OCI-LY7 (cell line): Measurements from ENCODE around the gene DLX5. TPM values are rescaled to one million over a fixed set of nuclear protein-coding genes. Genes with fewer than 3 reads are reported as not detected.

Source experiments
- BruUV-seq: library from RNA; stranded (reverse); fragments of 400-500 nt; replicated peaks from 2 replicates; lab custom pipeline; 2021; lab: Mats Ljungman, UMichigan
- CTCF ChIA-PET: fragments of 300-600 bp; sonication (Branson Sonifier 250); formaldehyde crosslinking; loops from one replicate; lab custom pipeline; 2022; ENCODE audit warnings: antibody characterized with exemption; ENCODE audit not compliant: unreplicated experiment; lab: Charles Lee
- POLR2A ChIA-PET: fragments of 300-600 bp; sonication (Branson Sonifier 250); formaldehyde crosslinking; loops from one replicate; lab custom pipeline; 2022; ENCODE audit warnings: antibody characterized with exemption; lab: Charles Lee
- DNase-seq: peaks from one replicate; pipeline ENCODE4 v3.0.0-alpha.2; 2015; ENCODE audit warnings: low spot score
- H2AFZ ChIP-seq: fragments of 200-600 bp; sonication (generic), shearing (Covaris generic); 2 replicates; pipeline ENCODE4 v1.6.1; 2014; ENCODE audit warnings: mild to moderate bottlenecking, antibody characterized with exemption, low read length, moderate library complexity
- H3K27ac ChIP-seq: fragments of 200-600 bp; sonication (generic); 2 replicates; pipeline ENCODE4 v1.5.1; 2014; ENCODE audit warnings: mixed run types, low read depth, mild to moderate bottlenecking, moderate library complexity, low read length, inconsistent platforms; ENCODE audit not compliant: poor library complexity, severe bottlenecking
- H3K36me3 ChIP-seq: fragments of 200-600 bp; sonication (generic); 2 replicates; pipeline ENCODE4 v1.6.1; 2014; ENCODE audit warnings: mild to moderate bottlenecking, antibody characterized with exemption, low read length, moderate library complexity, mixed read lengths; ENCODE audit not compliant: insufficient read depth
- H3K4me1 ChIP-seq: fragments of 200-600 bp; sonication (generic); 2 replicates; pipeline ENCODE4 v1.5.1; 2014; ENCODE audit warnings: mild to moderate bottlenecking, low read length; ENCODE audit not compliant: insufficient read depth, poor library complexity, severe bottlenecking
- H3K4me2 ChIP-seq: fragments of 200-600 bp; sonication (generic); 2 replicates; pipeline ENCODE4 v1.6.1; 2014; ENCODE audit warnings: mild to moderate bottlenecking, low read length
- H3K4me3 ChIP-seq: fragments of 200-600 bp; sonication (generic); 2 replicates; pipeline ENCODE4 v1.5.1; 2014; ENCODE audit warnings: mild to moderate bottlenecking, low read depth, low read length; ENCODE audit not compliant: poor library complexity, severe bottlenecking
- H3K79me2 ChIP-seq: fragments of 200-600 bp; sonication (generic); 2 replicates; pipeline ENCODE4 v1.6.1; 2016; ENCODE audit warnings: low read depth, mild to moderate bottlenecking, low read length, moderate library complexity, mixed read lengths; ENCODE audit not compliant: insufficient read depth
- H3K9me2 ChIP-seq: fragments of 200-600 bp; sonication (generic); 2 replicates; pipeline ENCODE4 v1.6.1; 2016; ENCODE audit warnings: mild to moderate bottlenecking, low read length, mixed read lengths; ENCODE audit not compliant: insufficient read depth
- H3K9me3 ChIP-seq: fragments of 200-600 bp; sonication (generic); 2 replicates; pipeline ENCODE4 v1.6.1; 2014; ENCODE audit warnings: mild to moderate bottlenecking, mixed run types, low read length, mixed read lengths
- H4K20me1 ChIP-seq: fragments of 200-600 bp; sonication (generic); 2 replicates; pipeline ENCODE4 v1.6.1; 2014; ENCODE audit warnings: mild to moderate bottlenecking, antibody characterized with exemption, low read length, moderate library complexity, mixed read lengths; ENCODE audit not compliant: insufficient read depth
- EZH2phosphoT487 ChIP-seq: fragments of 200-600 bp; sonication (generic); IDR thresholded peaks from 2 replicates; pipeline ENCODE4 v1.6.1; 2018; ENCODE audit warnings: low read depth, borderline replicate concordance, mild to moderate bottlenecking, mixed run types, antibody characterized with exemption, low read length, moderate library complexity, mixed read lengths
- intact Hi-C: fragments of 100-400 bp; cut with micrococcal nuclease; formaldehyde crosslinking; loops from one replicate; pipeline ENCODE4 v1.10.0; 2022; ENCODE audit not compliant: unreplicated experiment
- total RNA-seq, 2 experiments: library from RNA; depleted of rRNA in 1 of 2; stranded (reverse); fragments of >200 nt in 1 of 2; shearing (Covaris generic) in 1 of 2; gene quantifications; 2 replicates each; pipeline ENCODE4 v1.2.3, GENCODE V29; 2014 to 2022
- TF ChIP-seq, protein P1 (sequence below): fragments of 200-600 bp; sonication (generic); conservative IDR thresholded peaks from 2 replicates; pipeline ENCODE4 v1.5.1; 2014; ENCODE audit warnings: mild to moderate bottlenecking, antibody characterized with exemption, low read length, moderate library complexity, mixed read lengths

Gene DLX5
- total RNA-seq, 2 experiments from 2014 or later: not detected

DNA sequence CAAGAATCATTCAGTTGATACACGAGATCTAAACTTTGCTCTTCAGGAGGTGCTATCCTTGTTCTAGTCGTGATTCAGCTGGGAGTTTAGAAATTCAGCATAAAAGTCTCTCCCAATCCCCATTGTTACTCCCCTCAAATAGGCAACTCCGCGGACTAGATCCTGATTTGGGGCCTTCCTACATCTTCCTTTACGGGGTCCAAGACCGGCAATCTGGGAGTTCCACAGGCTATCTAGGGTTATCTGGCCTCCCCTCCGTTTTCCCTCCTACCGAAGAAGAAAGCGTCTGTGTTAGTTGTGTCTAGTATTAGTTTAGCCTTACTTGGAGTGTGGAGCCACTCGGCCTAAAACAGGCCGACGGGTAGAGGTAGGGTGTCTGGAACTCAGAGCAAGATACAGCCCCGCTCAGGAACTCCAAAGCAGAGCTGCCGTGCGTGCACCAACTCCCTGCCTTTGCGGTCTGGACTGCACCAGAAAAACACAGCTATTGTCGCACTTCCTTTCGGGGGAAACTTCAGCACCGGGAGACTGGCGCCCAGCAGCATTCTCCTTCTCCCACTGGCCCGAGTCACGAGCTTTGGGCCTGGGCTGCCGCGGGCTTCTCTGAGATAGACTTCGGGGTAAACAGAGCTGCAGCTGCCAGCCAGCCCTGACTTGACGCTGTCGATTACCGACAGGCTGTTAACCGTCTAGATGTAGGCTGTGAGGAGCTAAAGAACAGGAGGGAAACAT is 1.5 kb upstream of the DLX5 start:
- no TSS peak for BruUV-seq
- ChIA-PET CTCF (no interaction called here), POLR2A (interaction anchor here (0.6 kb wide), 1 partner anchor 47 kb away, joined by 3 read pairs; no protein-coding TSS in a partner anchor)
- intact Hi-C loops: loop anchor here (2.0 kb wide), 1 partner anchor 951 kb away; no protein-coding TSS in a partner anchor
- Histone ChIP-seq H3K4me1 (no peaks in the 10 kb centered on the region), H3K9me2 (no peaks in the 10 kb centered on the region), H3K36me3 (no peaks in the 10 kb centered on the region), H3K4me2 (no peak overlapping the region), H2AFZ (no peak overlapping the region), H3K4me3 (no peak overlapping the region), H4K20me1 (no peaks in the 10 kb centered on the region), H3K27ac (no peak overlapping the region), H3K9me3 (no peaks in the 10 kb centered on the region), H3K79me2 (no peaks in the 10 kb centered on the region)
- no peak for DNase-seq
- TF ChIP-seq EZH2phosphoT487: no peak
- TF ChIP-seq, protein P1, sequence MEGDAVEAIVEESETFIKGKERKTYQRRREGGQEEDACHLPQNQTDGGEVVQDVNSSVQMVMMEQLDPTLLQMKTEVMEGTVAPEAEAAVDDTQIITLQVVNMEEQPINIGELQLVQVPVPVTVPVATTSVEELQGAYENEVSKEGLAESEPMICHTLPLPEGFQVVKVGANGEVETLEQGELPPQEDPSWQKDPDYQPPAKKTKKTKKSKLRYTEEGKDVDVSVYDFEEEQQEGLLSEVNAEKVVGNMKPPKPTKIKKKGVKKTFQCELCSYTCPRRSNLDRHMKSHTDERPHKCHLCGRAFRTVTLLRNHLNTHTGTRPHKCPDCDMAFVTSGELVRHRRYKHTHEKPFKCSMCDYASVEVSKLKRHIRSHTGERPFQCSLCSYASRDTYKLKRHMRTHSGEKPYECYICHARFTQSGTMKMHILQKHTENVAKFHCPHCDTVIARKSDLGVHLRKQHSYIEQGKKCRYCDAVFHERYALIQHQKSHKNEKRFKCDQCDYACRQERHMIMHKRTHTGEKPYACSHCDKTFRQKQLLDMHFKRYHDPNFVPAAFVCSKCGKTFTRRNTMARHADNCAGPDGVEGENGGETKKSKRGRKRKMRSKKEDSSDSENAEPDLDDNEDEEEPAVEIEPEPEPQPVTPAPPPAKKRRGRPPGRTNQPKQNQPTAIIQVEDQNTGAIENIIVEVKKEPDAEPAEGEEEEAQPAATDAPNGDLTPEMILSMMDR: no peak

GRCh38 chr7:97025130-97025499 is 484 bp upstream of the DLX5 start:
- no TSS peak for BruUV-seq
- ChIA-PET POLR2A (no interaction called here), CTCF (no interaction called here)

More at GRCh38 chr7:97025130-97025499, 484 bp upstream of the DLX5 start:
- Histone ChIP-seq H3K4me1 (no peaks in the 10 kb centered on the region), H2AFZ (no peak overlapping the region), H3K36me3 (no peaks in the 10 kb centered on the region), H3K9me2 (no peaks in the 10 kb centered on the region), H3K4me3 (no peak overlapping the region), H3K4me2 (no peak overlapping the region), H3K79me2 (no peaks in the 10 kb centered on the region), H3K27ac (no peak overlapping the region), H4K20me1 (no peaks in the 10 kb centered on the region), H3K9me3 (no peaks in the 10 kb centered on the region)
- intact Hi-C loops: no loop called here
- no peak for DNase-seq
- no peak for TF ChIP-seq EZH2phosphoT487
- TF ChIP-seq, protein P1: no peak
